Keratinocyte (primary cell): ENCODE measurements around the gene SPATA12. TPM values are rescaled to one million over a fixed set of nuclear protein-coding genes. Genes with fewer than 3 reads are reported as not detected.

Experiments used
- DNase-seq: peaks from one replicate; pipeline ENCODE4 v3.0.0-alpha.2; 2011; ENCODE audit warnings: low read depth, missing footprints, low spot score
- FAIRE-seq: peaks from 2 replicates; lab custom pipeline; 2011; peaks lifted over from hg19 to GRCh38; lab: Jason Lieb, UNC
- H2AFZ ChIP-seq: 2 replicates; pipeline ENCODE4 v1.6.0; 2012; ENCODE audit warnings: low read length, control low read depth, inconsistent platforms; ENCODE audit not compliant: control insufficient read depth
- H3K27ac ChIP-seq: 2 replicates; pipeline ENCODE4 v1.5.1; 2011; ENCODE audit warnings: low read length; ENCODE audit not compliant: control insufficient read depth, insufficient read depth
- H3K27me3 ChIP-seq: 3 replicates; pipeline ENCODE4 v1.6.0; 2011; ENCODE audit warnings: low read length; ENCODE audit not compliant: control insufficient read depth, insufficient read depth; ENCODE audit errors: extremely low read depth
- H3K36me3 ChIP-seq, 2 experiments: 2 replicates in 1 of 2; 3 replicates in 1 of 2; pipeline ENCODE4 v1.5.1; 2011; ENCODE audit warnings: low read length in 2 of 2, mild to moderate bottlenecking in 1 of 2; ENCODE audit not compliant: control insufficient read depth in 2 of 2, insufficient read depth in 2 of 2; ENCODE audit errors: extremely low read depth in 1 of 2
- H3K4me1 ChIP-seq: 3 replicates; pipeline ENCODE4 v1.5.1; 2011; ENCODE audit warnings: low read length; ENCODE audit not compliant: control insufficient read depth, insufficient read depth; ENCODE audit errors: extremely low read depth
- H3K4me2 ChIP-seq: 3 replicates; pipeline ENCODE4 v1.6.0; 2011; ENCODE audit warnings: low read depth, low read length; ENCODE audit not compliant: control insufficient read depth, insufficient read depth; ENCODE audit errors: extremely low read depth
- H3K4me3 ChIP-seq, 3 experiments: fragments of 200-600 bp in 1 of 3; sonication (generic) in 1 of 3; 2 replicates in 2 of 3; 3 replicates in 1 of 3; pipeline ENCODE4 v1.5.1; 2011 to 2016; ENCODE audit warnings: low read length in 3 of 3, mild to moderate bottlenecking in 3 of 3, control low read depth in 2 of 3, inconsistent platforms in 1 of 3, low read depth in 1 of 3, mixed read lengths in 1 of 3, mixed run types in 1 of 3, moderate library complexity in 1 of 3; ENCODE audit not compliant: control insufficient read depth in 2 of 3, insufficient read depth in 2 of 3; ENCODE audit errors: extremely low read depth in 1 of 3
- H3K79me2 ChIP-seq: 2 replicates; pipeline ENCODE4 v1.6.0; 2012; ENCODE audit warnings: low read length; ENCODE audit not compliant: control insufficient read depth, insufficient read depth
- H3K9ac ChIP-seq: 3 replicates; pipeline ENCODE4 v1.6.0; 2011; ENCODE audit warnings: low read length; ENCODE audit not compliant: control insufficient read depth, insufficient read depth; ENCODE audit errors: extremely low read depth
- H3K9me1 ChIP-seq: 3 replicates; pipeline ENCODE4 v1.6.0; 2011; ENCODE audit warnings: low read length; ENCODE audit not compliant: control insufficient read depth, insufficient read depth; ENCODE audit errors: extremely low read depth
- H3K9me3 ChIP-seq: 2 replicates; pipeline ENCODE4 v1.5.1; 2012; ENCODE audit warnings: low read depth, low read length; ENCODE audit not compliant: control insufficient read depth
- H4K20me1 ChIP-seq: 3 replicates; pipeline ENCODE4 v1.6.0; 2011; ENCODE audit warnings: low read length; ENCODE audit not compliant: control insufficient read depth, insufficient read depth; ENCODE audit errors: extremely low read depth
- EZH2 ChIP-seq: IDR thresholded peaks from one replicate; pipeline ENCODE4 v1.6.1; 2012; ENCODE audit warnings: inconsistent platforms, mild to moderate bottlenecking, low read length, moderate library complexity
- dilution Hi-C: fragments of 300-500 bp; cut with MboI; formaldehyde crosslinking; loops from one replicate; pipeline ENCODE4 v1.7.0; 2020; ENCODE audit warnings: low sequenced_read_pairs; ENCODE audit not compliant: extremely low pct_ligation_motif_present
- polyA plus RNA-seq, 5 experiments: library from polyadenylated mRNA; depleted of rRNA in 3 of 5; stranded (reverse) in 3 of 5; stranded (forward) in 1 of 5; unstranded in 1 of 5; fragments of >200 nt; gene quantifications; 1 replicate in 1 of 5; 2 replicates in 3 of 5; 3 replicates in 1 of 5; pipeline versions ENCODE4 v1.2.1 to v1.2.3, GENCODE V29; 2011 to 2012; ENCODE audit warnings: missing spikeins in 2 of 5, low read depth in 1 of 5, low replicate concordance in 1 of 5
- TF ChIP-seq, protein P1 (sequence below), 3 experiments: IDR thresholded peaks in 1 of 3; conservative IDR thresholded peaks in 1 of 3; optimal IDR thresholded peaks in 1 of 3; 2 replicates in 2 of 3; 3 replicates in 1 of 3; pipeline versions ENCODE3 to v1.5.1; 2011; ENCODE audit warnings: low read length in 3 of 3, mild to moderate bottlenecking in 3 of 3, moderate library complexity in 2 of 3, control low read depth in 1 of 3, inconsistent platforms in 1 of 3; ENCODE audit not compliant: insufficient read depth in 2 of 3; ENCODE audit errors: extremely low read depth in 1 of 3

The SPATA12 gene
- polyA plus RNA-seq, 1 donor (not counting 4 experiments of a cell fraction or from before 2014, with no cell fraction given) = 0.08 TPM

DNA sequence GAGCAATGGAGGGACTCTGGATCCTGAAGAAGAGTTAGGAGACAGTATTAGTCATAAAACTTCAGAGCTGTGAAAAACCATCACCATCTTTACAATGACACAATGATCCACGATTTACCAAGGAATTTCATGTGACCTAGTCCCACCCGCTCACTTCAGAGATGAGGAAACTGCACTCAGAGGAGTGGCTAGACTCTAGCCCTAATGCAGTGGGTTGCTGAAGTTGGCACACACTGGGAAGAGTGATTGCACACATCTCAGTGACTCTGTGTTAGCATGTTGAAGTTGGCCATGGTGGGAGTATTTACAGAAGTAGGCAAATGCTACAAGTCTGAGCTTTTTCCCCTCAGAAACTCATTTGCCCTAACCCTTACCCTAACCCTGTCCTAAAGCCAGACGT, 35.2 kb upstream of the SPATA12 start:
- dilution Hi-C loops = no loop called here
- DNase-seq (no peak), FAIRE-seq (no peak)
- no peaks in the 10 kb centered on the region for H3K4me1 ChIP-seq
- no peaks in the 10 kb centered on the region for H3K79me2 ChIP-seq
- H3K27me3 ChIP-seq = no peaks in the 10 kb centered on the region
- no peak overlapping the region for H2AFZ ChIP-seq
- H3K9me1 ChIP-seq = no peaks in the 10 kb centered on the region
- H4K20me1 ChIP-seq = no peaks in the 10 kb centered on the region
- no peaks in the 10 kb centered on the region for H3K36me3 ChIP-seq
- no peak overlapping the region for H3K4me3 ChIP-seq
- H3K4me2 ChIP-seq = no peak overlapping the region
- H3K9ac ChIP-seq = no peak overlapping the region
- TF ChIP-seq EZH2 = no peak
- TF ChIP-seq, protein P1, sequence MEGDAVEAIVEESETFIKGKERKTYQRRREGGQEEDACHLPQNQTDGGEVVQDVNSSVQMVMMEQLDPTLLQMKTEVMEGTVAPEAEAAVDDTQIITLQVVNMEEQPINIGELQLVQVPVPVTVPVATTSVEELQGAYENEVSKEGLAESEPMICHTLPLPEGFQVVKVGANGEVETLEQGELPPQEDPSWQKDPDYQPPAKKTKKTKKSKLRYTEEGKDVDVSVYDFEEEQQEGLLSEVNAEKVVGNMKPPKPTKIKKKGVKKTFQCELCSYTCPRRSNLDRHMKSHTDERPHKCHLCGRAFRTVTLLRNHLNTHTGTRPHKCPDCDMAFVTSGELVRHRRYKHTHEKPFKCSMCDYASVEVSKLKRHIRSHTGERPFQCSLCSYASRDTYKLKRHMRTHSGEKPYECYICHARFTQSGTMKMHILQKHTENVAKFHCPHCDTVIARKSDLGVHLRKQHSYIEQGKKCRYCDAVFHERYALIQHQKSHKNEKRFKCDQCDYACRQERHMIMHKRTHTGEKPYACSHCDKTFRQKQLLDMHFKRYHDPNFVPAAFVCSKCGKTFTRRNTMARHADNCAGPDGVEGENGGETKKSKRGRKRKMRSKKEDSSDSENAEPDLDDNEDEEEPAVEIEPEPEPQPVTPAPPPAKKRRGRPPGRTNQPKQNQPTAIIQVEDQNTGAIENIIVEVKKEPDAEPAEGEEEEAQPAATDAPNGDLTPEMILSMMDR (optimal IDR thresholded peaks at IDR 0.05 in 1 of 3, IDR thresholded peaks at IDR 0.05 in 1 of 3, conservative IDR thresholded peaks at IDR 0.05 in 1 of 3; ENCODE audit: extremely low read depth in 1 of 3, insufficient read depth in 2 of 3, low read length in 3 of 3) = no peak
- no peaks in the 10 kb centered on the region for H3K9me3 ChIP-seq
- no peak overlapping the region for H3K27ac ChIP-seq

DNA sequence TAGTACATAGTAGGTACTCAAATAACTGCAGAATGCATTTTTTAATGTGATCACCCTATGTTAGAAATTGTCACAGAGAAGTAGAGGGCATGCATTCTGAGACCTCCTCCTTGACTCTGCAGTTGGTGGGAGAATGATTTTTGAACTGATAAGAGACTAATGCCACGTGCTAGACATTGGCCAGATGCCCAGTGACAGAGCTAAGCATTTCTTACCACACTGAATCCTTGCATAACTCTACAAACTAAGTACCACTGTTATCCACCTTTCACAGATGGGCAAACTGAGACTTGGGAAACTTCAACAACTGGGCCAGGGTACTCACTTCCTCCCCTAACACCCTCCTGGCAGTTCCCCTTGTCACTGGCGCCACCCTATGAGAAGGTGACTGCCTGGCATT, 33.5 kb upstream of the SPATA12 start:
- FAIRE-seq (no peak), DNase-seq (no peak)
- H3K27ac ChIP-seq = no peak overlapping the region
- no peak overlapping the region for H2AFZ ChIP-seq
- no peaks in the 10 kb centered on the region for H3K36me3 ChIP-seq
- dilution Hi-C loops = no loop called here
- no peak for TF ChIP-seq EZH2
- TF ChIP-seq, protein P1 (optimal IDR thresholded peaks at IDR 0.05 in 1 of 3, IDR thresholded peaks at IDR 0.05 in 1 of 3, conservative IDR thresholded peaks at IDR 0.05 in 1 of 3; ENCODE audit: extremely low read depth in 1 of 3, insufficient read depth in 2 of 3, low read length in 3 of 3) = no peak
- H3K9me3 ChIP-seq = no peaks in the 10 kb centered on the region
- H3K79me2 ChIP-seq = no peaks in the 10 kb centered on the region
- H3K4me1 ChIP-seq = no peaks in the 10 kb centered on the region
- H4K20me1 ChIP-seq = no peaks in the 10 kb centered on the region
- H3K9me1 ChIP-seq = no peaks in the 10 kb centered on the region
- no peak overlapping the region for H3K4me3 ChIP-seq
- H3K27me3 ChIP-seq = no peaks in the 10 kb centered on the region
- no peak overlapping the region for H3K9ac ChIP-seq
- H3K4me2 ChIP-seq = no peak overlapping the region
